ENCODE measurements around the gene HHAT. TPM values are rescaled to one million over a fixed set of nuclear protein-coding genes. Genes with fewer than 3 reads are reported as not detected.
"Not testable (repeated sequence)": the region's sequence is repeated elsewhere in the genome, so short reads cannot be mapped to it uniquely, and the experiment has no call there.

HHAT gene
- total RNA-seq, 1 donor from 2014 or later: 2.9 TPM

- Histone ChIP-seq H3K4me3 (ENCODE audit: low read depth, low read length) (no peak overlapping the region), H3K27me3 (ENCODE audit: control insufficient read depth, insufficient read depth, low read length) (peaks cover 3% of the 10 kb centered on the region), H3K36me3 (ENCODE audit: control insufficient read depth, insufficient read depth, low read length) (no peaks in the 10 kb centered on the region)
- TF ChIP-seq CTCF (IDR thresholded peaks at IDR 0.05; ENCODE audit: insufficient read depth, low read length, severe bottlenecking): no peak
- DNase-seq (ENCODE audit: low read depth) (no peak), FAIRE-seq (no peak)
Measured at GRCh38 chr1:210397681-210398080, 69.0 kb downstream of the HHAT start.

GRCh38 chr1:210398466-210398865 is 69.8 kb downstream of the HHAT start:
- Histone ChIP-seq H3K4me3 (ENCODE audit: low read depth, low read length) (no peak overlapping the region), H3K27me3 (ENCODE audit: control insufficient read depth, insufficient read depth, low read length) (peaks cover 4% of the 10 kb centered on the region), H3K36me3 (ENCODE audit: control insufficient read depth, insufficient read depth, low read length) (no peaks in the 10 kb centered on the region)
- DNase-seq (ENCODE audit: low read depth) (no peak), FAIRE-seq (no peak)
- TF ChIP-seq CTCF (IDR thresholded peaks at IDR 0.05; ENCODE audit: insufficient read depth, low read length, severe bottlenecking): no peak

- TF ChIP-seq CTCF (IDR thresholded peaks at IDR 0.05; ENCODE audit: insufficient read depth, low read length, severe bottlenecking): peak; percentile 89
- Histone ChIP-seq H3K4me3 (ENCODE audit: low read depth, low read length) (no peak overlapping the region), H3K36me3 (ENCODE audit: control insufficient read depth, insufficient read depth, low read length) (no peaks in the 10 kb centered on the region), H3K27me3 (ENCODE audit: control insufficient read depth, insufficient read depth, low read length) (peaks cover 4% of the 10 kb centered on the region)
- peak; percentile 53 for DNase-seq (ENCODE audit: low read depth)
- peak; percentile 18 for FAIRE-seq
Measured at GRCh38 chr1:210400043-210400840, 71.5 kb downstream of the HHAT start.

GRCh38 chr1:210402560-210402959 is 73.9 kb downstream of the HHAT start:
- no peak overlapping the region for H3K4me3 ChIP-seq (ENCODE audit: low read depth, low read length)
- DNase-seq (ENCODE audit: low read depth) (no peak), FAIRE-seq (no peak)
- peaks cover 4% of the 10 kb centered on the region for H3K27me3 ChIP-seq (ENCODE audit: control insufficient read depth, insufficient read depth, low read length)
- no peak for TF ChIP-seq CTCF (IDR thresholded peaks at IDR 0.05; ENCODE audit: insufficient read depth, low read length, severe bottlenecking)
- H3K36me3 ChIP-seq (ENCODE audit: control insufficient read depth, insufficient read depth, low read length): no peaks in the 10 kb centered on the region

- peak; percentile 85 for DNase-seq (ENCODE audit: low read depth)
- Histone ChIP-seq H3K36me3 (ENCODE audit: control insufficient read depth, insufficient read depth, low read length) (no peaks in the 10 kb centered on the region), H3K4me3 (ENCODE audit: low read depth, low read length) (no peak overlapping the region), H3K27me3 (ENCODE audit: control insufficient read depth, insufficient read depth, low read length) (peaks cover 4% of the 10 kb centered on the region)
- no peak for FAIRE-seq
- TF ChIP-seq CTCF (IDR thresholded peaks at IDR 0.05; ENCODE audit: insufficient read depth, low read length, severe bottlenecking): no peak
Measured at GRCh38 chr1:210405316-210405715, 76.6 kb downstream of the HHAT start.

GRCh38 chr1:210406341-210406740 is 77.6 kb downstream of the HHAT start:
- H3K36me3 ChIP-seq (ENCODE audit: control insufficient read depth, insufficient read depth, low read length); H3K27me3 ChIP-seq (ENCODE audit: control insufficient read depth, insufficient read depth, low read length); FAIRE-seq; H3K4me3 ChIP-seq (ENCODE audit: low read depth, low read length): not testable (repeated sequence)
- DNase-seq (ENCODE audit: low read depth): peak; percentile 52

Measured in bronchial epithelial cell (primary cell).